Neuronal stem cell (in vitro differentiated cells): ENCODE data around the gene AIFM2.

Experiments used
- DNase-seq: peaks from one replicate; pipeline ENCODE4 v3.0.0-alpha.2; 2013; ENCODE audit warnings: low spot score
- H2AFZ ChIP-seq: one replicate; pipeline ENCODE4 v1.6.1; 2013; ENCODE audit warnings: mild to moderate bottlenecking, low read length, inconsistent platforms
- H2AK5ac ChIP-seq: 2 replicates; pipeline ENCODE4 v1.6.1; 2013; ENCODE audit warnings: low read depth, mild to moderate bottlenecking, inconsistent platforms, low read length, moderate library complexity, mixed read lengths
- H2BK120ac ChIP-seq: 2 replicates; pipeline ENCODE4 v1.6.1; 2013; ENCODE audit warnings: low read depth, mild to moderate bottlenecking, inconsistent platforms, low read length, moderate library complexity, mixed read lengths
- H2BK12ac ChIP-seq: one replicate; pipeline ENCODE4 v1.6.1; 2013; ENCODE audit warnings: low read length, inconsistent platforms
- H2BK15ac ChIP-seq: 2 replicates; pipeline ENCODE4 v1.6.1; 2013; ENCODE audit warnings: mild to moderate bottlenecking, low read length, inconsistent platforms, mixed read lengths
- H2BK5ac ChIP-seq: one replicate; pipeline ENCODE4 v1.6.1; 2013; ENCODE audit warnings: inconsistent platforms, mild to moderate bottlenecking, low read length, moderate library complexity
- H3K14ac ChIP-seq: one replicate; pipeline ENCODE4 v1.6.1; 2013; ENCODE audit warnings: low read length, inconsistent platforms
- H3K18ac ChIP-seq: 2 replicates; pipeline ENCODE4 v1.6.1; 2013; ENCODE audit warnings: low read length, inconsistent platforms
- H3K23ac ChIP-seq: 2 replicates; pipeline ENCODE4 v1.6.1; 2013; ENCODE audit warnings: low read depth, mild to moderate bottlenecking, mixed read lengths, low read length, inconsistent platforms; ENCODE audit not compliant: poor library complexity
- H3K27ac ChIP-seq: replicated peaks from 3 replicates; pipeline ENCODE4 v1.5.1; 2013; ENCODE audit warnings: low read length, inconsistent platforms
- H3K27me3 ChIP-seq, 3 experiments: 2 replicates each; pipeline ENCODE4 v1.6.1; 2013; ENCODE audit warnings: low read length in 3 of 3, mild to moderate bottlenecking in 2 of 3, inconsistent platforms in 1 of 3, low read depth in 1 of 3, mixed read lengths in 1 of 3, moderate library complexity in 1 of 3; ENCODE audit not compliant: control insufficient read depth in 3 of 3, insufficient read depth in 3 of 3
- H3K36me3 ChIP-seq, 2 donors: replicated peaks in 1 of 2; 2 replicates each; pipeline ENCODE4 v1.6.1; 2013; ENCODE audit warnings: low read length in 2 of 2; ENCODE audit not compliant: control insufficient read depth in 2 of 2, insufficient read depth in 2 of 2
- H3K4ac ChIP-seq: 2 replicates; pipeline ENCODE4 v1.6.1; 2013; ENCODE audit warnings: inconsistent platforms, mild to moderate bottlenecking, low read length, moderate library complexity
- H3K4me1 ChIP-seq, 2 donors: 1 replicate in 1 of 2; 2 replicates in 1 of 2; pipeline ENCODE4 v1.6.1; 2013; ENCODE audit warnings: low read length in 2 of 2, low read depth in 1 of 2; ENCODE audit not compliant: control insufficient read depth in 2 of 2, insufficient read depth in 1 of 2
- H3K4me2 ChIP-seq: one replicate; pipeline ENCODE4 v1.6.1; 2013; ENCODE audit warnings: mild to moderate bottlenecking, low read length, inconsistent platforms; ENCODE audit not compliant: insufficient read depth, poor library complexity, severe bottlenecking
- H3K4me3 ChIP-seq, 2 donors: 2 replicates each; pipeline ENCODE4 v1.5.1; 2013; ENCODE audit warnings: low read length in 2 of 2, mild to moderate bottlenecking in 2 of 2, inconsistent platforms in 1 of 2, moderate library complexity in 1 of 2
- H3K79me1 ChIP-seq: one replicate; pipeline ENCODE4 v1.6.1; 2013; ENCODE audit warnings: low read depth, mild to moderate bottlenecking, inconsistent platforms, low read length, moderate library complexity
- H3K9ac ChIP-seq: one replicate; pipeline ENCODE4 v1.6.1; 2013; ENCODE audit warnings: mild to moderate bottlenecking, low read depth, low read length, inconsistent platforms; ENCODE audit not compliant: poor library complexity
- H3K9me3 ChIP-seq, 2 donors: replicated peaks in 1 of 2; 2 replicates each; pipeline versions ENCODE3 to v1.6.1; 2013; ENCODE audit warnings: low read length in 2 of 2, mild to moderate bottlenecking in 2 of 2, inconsistent platforms in 1 of 2, low read depth in 1 of 2, mixed read lengths in 1 of 2, moderate library complexity in 1 of 2; ENCODE audit not compliant: control insufficient read depth in 2 of 2, insufficient read depth in 1 of 2
- H4K8ac ChIP-seq: one replicate; pipeline ENCODE4 v1.6.1; 2013; ENCODE audit warnings: low read depth, mild to moderate bottlenecking, inconsistent platforms, low read length, moderate library complexity
- H4K91ac ChIP-seq: one replicate; pipeline ENCODE4 v1.6.1; 2013; ENCODE audit warnings: low read length, low read depth, mild to moderate bottlenecking, inconsistent platforms; ENCODE audit not compliant: poor library complexity
- WGBS, 2 donors: extraction: QIAGEN DNeasy Blood & Tissue Kit; methylation state at CpG; one replicate each; pipeline ENCODE4 v1.1.7; 2013; ENCODE audit warnings: missing lambda C conversion rate in 2 of 2, mixed read lengths in 1 of 2; ENCODE audit not compliant: insufficient read length in 2 of 2, insufficient replicate concordance in 1 of 2; ENCODE audit errors: extremely low coverage in 2 of 2; 5-methylcytosine and 5-hydroxymethylcytosine counted together

The AIFM2 gene

GRCh38 chr10:70063418-70064098, 69.1 kb downstream of the AIFM2 start:
- H3K4me3 ChIP-seq = no peak overlapping the region
- H3K4ac ChIP-seq = no peak overlapping the region
- H3K4me2 ChIP-seq = no peak overlapping the region
- H2BK15ac ChIP-seq = no peak overlapping the region
- no peak overlapping the region for H3K18ac ChIP-seq
- H3K4me1 ChIP-seq = peaks cover 0 to 6% of the 10 kb centered on the region in 2 donors
- H2BK12ac ChIP-seq = no peak overlapping the region
- DNase-seq = no peak
- H3K27ac ChIP-seq = no peak overlapping the region
- no peak overlapping the region for H4K91ac ChIP-seq
- H3K9me3 ChIP-seq = peaks cover 0 to 4% of the 10 kb centered on the region in 2 donors
- no peak overlapping the region for H2BK5ac ChIP-seq
- H2AK5ac ChIP-seq = no peak overlapping the region
- H3K14ac ChIP-seq = no peak overlapping the region
- no peak overlapping the region for H3K9ac ChIP-seq
- no peak overlapping the region for H2BK120ac ChIP-seq
- H3K79me1 ChIP-seq = peaks cover 8% of the 10 kb centered on the region
- H3K27me3 ChIP-seq = no peaks in the 10 kb centered on the region
- peaks cover 0 to 67% of the 10 kb centered on the region in 2 donors for H3K36me3 ChIP-seq
- no CpG with 5 or more reads among the region's 10 CpGs for WGBS, 2 donors
- H2AFZ ChIP-seq = no peak overlapping the region
- no peak overlapping the region for H3K23ac ChIP-seq
- H4K8ac ChIP-seq = no peak overlapping the region
